DND-41 (cell line): ENCODE measurements around the gene UBE3B.

Experiments
- EZH2 ChIP-seq: IDR thresholded peaks from 3 replicates; pipeline ENCODE4 v1.6.1; 2012; ENCODE audit warnings: borderline replicate concordance, low read depth, mild to moderate bottlenecking, moderate library complexity, low read length, inconsistent platforms; ENCODE audit not compliant: severe bottlenecking
- TF ChIP-seq, protein P1 (sequence below): IDR thresholded peaks from 2 replicates; pipeline ENCODE4 v1.5.1; 2012; ENCODE audit warnings: borderline replicate concordance, low read length, moderate library complexity, mild to moderate bottlenecking; ENCODE audit not compliant: poor library complexity, severe bottlenecking; ENCODE audit errors: extremely low read depth

DNA sequence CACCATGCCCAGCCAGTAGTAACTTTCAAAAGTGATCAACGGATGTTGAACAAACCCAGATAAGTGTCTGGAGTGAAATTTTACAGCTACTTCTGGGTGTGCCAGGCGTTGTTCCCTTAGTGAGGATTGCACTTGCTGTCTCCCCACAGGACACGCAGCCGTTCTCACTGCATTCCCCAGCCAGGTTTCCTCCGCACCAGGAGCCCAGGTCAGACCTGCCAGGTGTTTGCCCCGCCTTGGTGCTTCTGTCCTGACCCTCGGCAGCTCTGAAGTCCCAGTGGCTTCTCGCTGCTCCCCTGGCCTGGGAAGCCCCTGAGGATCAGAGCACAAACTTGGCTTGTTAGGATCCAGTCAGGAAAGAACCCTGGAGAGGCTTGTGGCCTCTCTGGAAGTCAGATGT, 59.7 kb downstream of the UBE3B start:
- TF ChIP-seq, protein P1, sequence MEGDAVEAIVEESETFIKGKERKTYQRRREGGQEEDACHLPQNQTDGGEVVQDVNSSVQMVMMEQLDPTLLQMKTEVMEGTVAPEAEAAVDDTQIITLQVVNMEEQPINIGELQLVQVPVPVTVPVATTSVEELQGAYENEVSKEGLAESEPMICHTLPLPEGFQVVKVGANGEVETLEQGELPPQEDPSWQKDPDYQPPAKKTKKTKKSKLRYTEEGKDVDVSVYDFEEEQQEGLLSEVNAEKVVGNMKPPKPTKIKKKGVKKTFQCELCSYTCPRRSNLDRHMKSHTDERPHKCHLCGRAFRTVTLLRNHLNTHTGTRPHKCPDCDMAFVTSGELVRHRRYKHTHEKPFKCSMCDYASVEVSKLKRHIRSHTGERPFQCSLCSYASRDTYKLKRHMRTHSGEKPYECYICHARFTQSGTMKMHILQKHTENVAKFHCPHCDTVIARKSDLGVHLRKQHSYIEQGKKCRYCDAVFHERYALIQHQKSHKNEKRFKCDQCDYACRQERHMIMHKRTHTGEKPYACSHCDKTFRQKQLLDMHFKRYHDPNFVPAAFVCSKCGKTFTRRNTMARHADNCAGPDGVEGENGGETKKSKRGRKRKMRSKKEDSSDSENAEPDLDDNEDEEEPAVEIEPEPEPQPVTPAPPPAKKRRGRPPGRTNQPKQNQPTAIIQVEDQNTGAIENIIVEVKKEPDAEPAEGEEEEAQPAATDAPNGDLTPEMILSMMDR, result no peak
- TF ChIP-seq EZH2, result no peak
